ENCODE results near the gene ADH7.
"Not testable (repeated sequence)": the region's sequence is repeated elsewhere in the genome, so short reads cannot be mapped to it uniquely, and the experiment has no call there.

The ADH7 gene

GRCh38 chr4:99435154-99435553 is at the start of gene ADH7:
TSS of gene ADH7 (minus strand) at chr4:99435342. CDS start at chr4:99435233, 109 bp downstream.
- ATAC-seq: no peak

- no peak for ATAC-seq
These were observed 48.5 kb upstream of the ADH7 start for GRCh38 chr4:99483636-99484035.

- no peak for ATAC-seq
These were observed 38.0 kb upstream of the ADH7 start for GRCh38 chr4:99473131-99473530.

- ATAC-seq: no peak
These were observed 36.8 kb upstream of the ADH7 start for GRCh38 chr4:99471896-99472295.

GRCh38 chr4:99471349-99471748 is 36.2 kb upstream of the ADH7 start:
- ATAC-seq: no peak

- no peak for ATAC-seq
These were observed 33.7 kb upstream of the ADH7 start for GRCh38 chr4:99468889-99469288.

- no peak for ATAC-seq
These were observed 32.7 kb upstream of the ADH7 start for GRCh38 chr4:99467887-99468286.

- no peak for ATAC-seq
These were observed 28.4 kb upstream of the ADH7 start for GRCh38 chr4:99463566-99463965.

- peak; percentile 56 to 58 for ATAC-seq
These were observed 27.8 kb upstream of the ADH7 start for GRCh38 chr4:99462875-99463464.

- no peak for ATAC-seq
These were observed 26.7 kb upstream of the ADH7 start for GRCh38 chr4:99461623-99462401.

GRCh38 chr4:99459546-99460042 is 24.5 kb upstream of the ADH7 start:
- ATAC-seq: no peak

GRCh38 chr4:99458911-99459447 is 23.8 kb upstream of the ADH7 start:
- no peak for ATAC-seq

GRCh38 chr4:99457676-99458075 is 22.5 kb upstream of the ADH7 start:
- no peak for ATAC-seq

- no peak for ATAC-seq
These were observed 22.1 kb upstream of the ADH7 start for GRCh38 chr4:99457270-99457669.

GRCh38 chr4:99447513-99447912 is 12.4 kb upstream of the ADH7 start:
- ATAC-seq: no peak

- no peak for ATAC-seq
These were observed 11.9 kb upstream of the ADH7 start for GRCh38 chr4:99447079-99447478.

GRCh38 chr4:99438405-99438780 is 3.3 kb upstream of the ADH7 start:
- no peak for ATAC-seq

- no peak for ATAC-seq
These were observed 2.7 kb upstream of the ADH7 start for GRCh38 chr4:99437723-99438404.

GRCh38 chr4:99436976-99437722 is 2.0 kb upstream of the ADH7 start:
- ATAC-seq: no peak

GRCh38 chr4:99436462-99436861 is 1.3 kb upstream of the ADH7 start:
- no peak for ATAC-seq

GRCh38 chr4:99430106-99430505 is 5.0 kb downstream of the ADH7 start:
- ATAC-seq: no peak

GRCh38 chr4:99417125-99417524 is 18.0 kb downstream of the ADH7 start:
- no peak for ATAC-seq

- ATAC-seq: not testable (repeated sequence)
These were observed 19.4 kb downstream of the ADH7 start for GRCh38 chr4:99415762-99416161.
